HG02588 (cell line): ENCODE measurements around the gene DIPK1B.

ENCODE experiments used
- ATAC-seq: cut with Tn5 transposase; IDR thresholded peaks from one replicate; pipeline ENCODE4 v1.9.1; 2021; ENCODE audit warnings: mild to moderate bottlenecking, moderate library complexity; ENCODE audit not compliant: unreplicated experiment

Gene DIPK1B

GRCh38 chr9:136673088-136673974 lies 39.0 kb upstream of the DIPK1B start:
- ATAC-seq: no peak

GRCh38 chr9:136673975-136674785 lies 38.2 kb upstream of the DIPK1B start:
- ATAC-seq: no peak

GRCh38 chr9:136674786-136675349 lies 37.5 kb upstream of the DIPK1B start:
- ATAC-seq: no peak

- no peak for ATAC-seq
Measured at GRCh38 chr9:136675477-136676296, 36.7 kb upstream of the DIPK1B start.

- no peak for ATAC-seq
Measured at GRCh38 chr9:136676297-136676794, 36.0 kb upstream of the DIPK1B start.

GRCh38 chr9:136676920-136677686 lies 35.3 kb upstream of the DIPK1B start:
- no peak for ATAC-seq

- ATAC-seq: no peak
Measured at GRCh38 chr9:136678034-136678433, 34.3 kb upstream of the DIPK1B start.

GRCh38 chr9:136678624-136679023 lies 33.7 kb upstream of the DIPK1B start:
- no peak for ATAC-seq

GRCh38 chr9:136679431-136679941 lies 32.9 kb upstream of the DIPK1B start:
- ATAC-seq: no peak

- ATAC-seq: no peak
Measured at GRCh38 chr9:136681029-136681428, 31.3 kb upstream of the DIPK1B start.

GRCh38 chr9:136681945-136682699 lies 30.2 kb upstream of the DIPK1B start:
- no peak for ATAC-seq

- ATAC-seq: no peak
Measured at GRCh38 chr9:136682710-136683109, 29.7 kb upstream of the DIPK1B start.

- ATAC-seq: no peak
Measured at GRCh38 chr9:136683173-136683745, 29.1 kb upstream of the DIPK1B start.

GRCh38 chr9:136683755-136684154 lies 28.6 kb upstream of the DIPK1B start:
- no peak for ATAC-seq

GRCh38 chr9:136684339-136684738 lies 28.0 kb upstream of the DIPK1B start:
- no peak for ATAC-seq

GRCh38 chr9:136684799-136685198 lies 27.6 kb upstream of the DIPK1B start:
- ATAC-seq: no peak

- no peak for ATAC-seq
Measured at GRCh38 chr9:136685216-136685615, 27.2 kb upstream of the DIPK1B start.

- no peak for ATAC-seq
Measured at GRCh38 chr9:136685790-136686533, 26.4 kb upstream of the DIPK1B start.
